Endodermal cell (in vitro differentiated cells): ENCODE data around the gene ATP6V0B. TPM values are rescaled to one million over a fixed set of nuclear protein-coding genes. Genes with fewer than 3 reads are reported as not detected.

Experiments used
- DNase-seq: peaks from one replicate; pipeline ENCODE4 v3.0.0-alpha.2; 2017
- H3K27ac ChIP-seq: 2 replicates; pipeline ENCODE4 v1.5.1; 2013; ENCODE audit warnings: mild to moderate bottlenecking, low read depth, low read length, moderate library complexity
- H3K27me3 ChIP-seq: 2 replicates; pipeline ENCODE4 v1.6.1; 2013; ENCODE audit warnings: mild to moderate bottlenecking, low read length, moderate library complexity; ENCODE audit not compliant: insufficient read depth, control insufficient read depth, poor library complexity, severe bottlenecking
- H3K36me3 ChIP-seq: 2 replicates; pipeline ENCODE4 v1.7.0; 2013; ENCODE audit warnings: mild to moderate bottlenecking, low read length, moderate library complexity; ENCODE audit not compliant: control insufficient read depth, insufficient read depth
- H3K4me1 ChIP-seq: one replicate; pipeline ENCODE4 v1.7.0; 2013; ENCODE audit warnings: low read length; ENCODE audit not compliant: control insufficient read depth, insufficient read depth
- H3K4me3 ChIP-seq: 2 replicates; pipeline ENCODE4 v1.5.1; 2013; ENCODE audit warnings: mild to moderate bottlenecking, low read length, moderate library complexity
- H3K9ac ChIP-seq: 2 replicates; pipeline ENCODE4 v1.6.1; 2013; ENCODE audit warnings: mild to moderate bottlenecking, low read length, moderate library complexity; ENCODE audit not compliant: poor library complexity, severe bottlenecking; ENCODE audit errors: extremely low read depth
- H3K9me3 ChIP-seq: 2 replicates; pipeline ENCODE4 v1.6.1; 2013; ENCODE audit warnings: mild to moderate bottlenecking, low read length, moderate library complexity; ENCODE audit not compliant: control insufficient read depth
- H3K27ac Mint-ChIP-seq: 2 replicates; pipeline ENCODE4 v1.8.0; 2020; ENCODE audit warnings: mixed read lengths
- H3K27me3 Mint-ChIP-seq: 2 replicates; pipeline ENCODE4 v1.8.0; 2021; ENCODE audit warnings: mild to moderate bottlenecking, mixed read lengths; ENCODE audit not compliant: insufficient read depth
- H3K36me3 Mint-ChIP-seq: 2 replicates; pipeline ENCODE4 v1.8.0; 2020; ENCODE audit warnings: low read depth, mixed read lengths
- H3K4me1 Mint-ChIP-seq: 2 replicates; pipeline ENCODE4 v1.8.0; 2020; ENCODE audit warnings: mixed read lengths
- H3K4me3 Mint-ChIP-seq: 2 replicates; pipeline ENCODE4 v1.8.0; 2020; ENCODE audit warnings: mild to moderate bottlenecking, moderate library complexity, mixed read lengths
- H3K9me3 Mint-ChIP-seq: 2 replicates; pipeline ENCODE4 v1.8.0; 2020; ENCODE audit warnings: mild to moderate bottlenecking, mixed read lengths
- CTCF ChIP-seq: fragments of 200-600 bp; sonication (generic); conservative IDR thresholded peaks from 2 replicates; pipeline ENCODE4 v1.5.0; 2021; ENCODE audit warnings: antibody characterized with exemption, mild to moderate bottlenecking
- WGBS, 2 experiments: methylation state at CpG; one replicate each; pipeline versions ENCODE4 v1.1.5 to v1.1.7; 2013; ENCODE audit warnings: missing lambda C conversion rate in 2 of 2, mixed read lengths in 1 of 2; ENCODE audit not compliant: insufficient coverage in 1 of 2, insufficient read length in 1 of 2; 5-methylcytosine and 5-hydroxymethylcytosine counted together
- total RNA-seq, 2 donors: library from RNA; stranded (reverse); fragmentation: NEBNext Ultra II Directional in 1 of 2; extraction: Animal tissue kit (Norgen Biotek cat#: 25700) in 1 of 2; gene quantifications; 2 replicates in 1 of 2; 3 replicates in 1 of 2; pipeline ENCODE4 v1.2.1, GENCODE V29; 2021

Gene ATP6V0B
- total RNA-seq, 2 donors from 2014 or later = 108 to 116 TPM

- H3K27me3 ChIP-seq = no peaks in the 10 kb centered on the region
- H3K36me3 ChIP-seq = no peaks in the 10 kb centered on the region
- H3K27me3 Mint-ChIP-seq = no peaks in the 10 kb centered on the region
- 96 to 100% methylated on average over 5 to 11 of the region's 12 CpGs for WGBS, 2 experiments
- H3K9ac ChIP-seq = no peak overlapping the region
- no peak overlapping the region for H3K4me3 ChIP-seq
- peaks cover 8% of the 10 kb centered on the region for H3K4me1 ChIP-seq
- H3K27ac ChIP-seq = no peak overlapping the region
- DNase-seq = no peak
- no peak overlapping the region for H3K27ac Mint-ChIP-seq
- peaks cover 5% of the 10 kb centered on the region for H3K4me1 Mint-ChIP-seq
- no peak overlapping the region for H3K4me3 Mint-ChIP-seq
- peaks cover 11% of the 10 kb centered on the region for H3K36me3 Mint-ChIP-seq
- no peaks in the 10 kb centered on the region for H3K9me3 ChIP-seq
- no peaks in the 10 kb centered on the region for H3K9me3 Mint-ChIP-seq
- no peak for TF ChIP-seq CTCF
Observed at GRCh38 chr1:44008259-44008658, 33.5 kb downstream of the ATP6V0B start.

- DNase-seq = no peak
- H3K4me3 ChIP-seq = no peak overlapping the region
- Mint-ChIP-seq H3K4me1 (no peaks in the 10 kb centered on the region), H3K4me3 (no peak overlapping the region), H3K9me3 (no peaks in the 10 kb centered on the region), H3K27me3 (no peaks in the 10 kb centered on the region), H3K36me3 (peaks cover 11% of the 10 kb centered on the region), H3K27ac (no peak overlapping the region)
- WGBS, 2 experiments = 89 to 94% methylated on average over 7 to 11 of the region's 11 CpGs
- H3K9ac ChIP-seq = no peak overlapping the region
- no peaks in the 10 kb centered on the region for H3K27me3 ChIP-seq
- H3K4me1 ChIP-seq = no peaks in the 10 kb centered on the region
- H3K9me3 ChIP-seq = no peaks in the 10 kb centered on the region
- H3K27ac ChIP-seq = no peak overlapping the region
- H3K36me3 ChIP-seq = no peaks in the 10 kb centered on the region
- TF ChIP-seq CTCF = no peak
Observed at GRCh38 chr1:44010935-44011471, 36.2 kb downstream of the ATP6V0B start.

GRCh38 chr1:44012404-44012803 is 37.6 kb downstream of the ATP6V0B start:
- no peaks in the 10 kb centered on the region for H3K9me3 ChIP-seq
- 92 to 100% methylated on average over 1 to 2 of the region's 2 CpGs for WGBS, 2 experiments
- Mint-ChIP-seq H3K27me3 (no peaks in the 10 kb centered on the region), H3K27ac (peak overlapping the region; percentile 39), H3K9me3 (no peaks in the 10 kb centered on the region), H3K36me3 (peaks cover 10% of the 10 kb centered on the region), H3K4me3 (no peak overlapping the region), H3K4me1 (no peaks in the 10 kb centered on the region)
- no peaks in the 10 kb centered on the region for H3K4me1 ChIP-seq
- no peak overlapping the region for H3K4me3 ChIP-seq
- no peaks in the 10 kb centered on the region for H3K27me3 ChIP-seq
- no peak overlapping the region for H3K27ac ChIP-seq
- no peak for TF ChIP-seq CTCF
- H3K36me3 ChIP-seq = no peaks in the 10 kb centered on the region
- DNase-seq = no peak
- no peak overlapping the region for H3K9ac ChIP-seq
